Adrenal gland (tissue), 12 donors: ENCODE data around the gene VPS13D. TPM values are rescaled to one million over a fixed set of nuclear protein-coding genes. Genes with fewer than 3 reads are reported as not detected.

Source experiments
- DNase-seq, 7 donors: peaks; one replicate each; pipeline ENCODE4 v3.0.0-alpha.2; 2019 to 2020
- H3K27ac ChIP-seq, 5 donors: fragments of 200-600 bp; sonication (generic) in 4 of 5; 1 replicate in 3 of 5; 2 replicates in 2 of 5; pipeline versions ENCODE4 v1.5.1 to v1.8.0; 2016 to 2020; ENCODE audit warnings: mild to moderate bottlenecking in 1 of 5
- H3K27me3 ChIP-seq: fragments of 200-600 bp; 2 replicates; pipeline ENCODE4 v1.8.0; 2021
- H3K36me3 ChIP-seq, 2 donors: fragments of 200-600 bp; replicated peaks in 1 of 2; 1 replicate in 1 of 2; 2 replicates in 1 of 2; pipeline versions ENCODE4 v1.5.1 to v1.8.0; 2018 to 2022
- H3K4me1 ChIP-seq, 2 donors: fragments of 200-600 bp; replicated peaks in 1 of 2; 1 replicate in 1 of 2; 2 replicates in 1 of 2; pipeline versions ENCODE4 v1.5.1 to v1.8.0; 2018 to 2021
- H3K4me3 ChIP-seq, 4 donors: fragments of 200-600 bp; sonication (generic) in 3 of 4; one replicate each; pipeline ENCODE4 v1.5.1; 2016 to 2018
- H3K9me3 ChIP-seq, 3 donors: fragments of 200-600 bp; sonication (generic) in 1 of 3; replicated peaks in 1 of 3; 1 replicate in 2 of 3; 2 replicates in 1 of 3; pipeline versions ENCODE4 v1.5.1 to v1.8.0; 2016 to 2021
- CTCF ChIP-seq, 6 experiments: fragments of 450-650 bp in 4 of 6; fragments of 200-600 bp in 2 of 6; sonication (generic) in 1 of 6; IDR thresholded peaks; 1 replicate in 5 of 6; 2 replicates in 1 of 6; pipeline versions ENCODE4 v1.5.1 to v1.8.0; 2016 to 2021; ENCODE audit warnings: antibody characterized with exemption in 6 of 6, mild to moderate bottlenecking in 2 of 6, moderate library complexity in 1 of 6
- POLR2A ChIP-seq, 2 donors: fragments of 450-650 bp; IDR thresholded peaks; one replicate each; pipeline ENCODE4 v1.6.1; 2017; ENCODE audit warnings: antibody characterized with exemption in 2 of 2, mild to moderate bottlenecking in 2 of 2, moderate library complexity in 1 of 2
- WGBS, 4 donors: extraction: QIAGEN DNeasy Blood & Tissue Kit in 2 of 4; methylation state at CpG; one replicate each; pipeline versions ENCODE4 v1.1.5 to v1.1.7; 2013 to 2017; 5-methylcytosine and 5-hydroxymethylcytosine counted together
- intact Hi-C, 2 donors: fragments of 100-400 bp; cut with DNase I; formaldehyde crosslinking; loops; one replicate each; pipeline versions ENCODE4 v1.14.1 to v1.15.0; 2022 to 2023
- polyA plus RNA-seq, 3 donors: library from polyadenylated mRNA; stranded (reverse); fragments of 200-250 nt in 2 of 3; fragments of 350-450 nt in 1 of 3; fragmentation: Illumina TruSeq in 1 of 3; extraction: RNeasy Lipid Tissue Mini Kit (QIAGEN cat#74804) in 1 of 3; gene quantifications; one replicate each; pipeline ENCODE4 v1.2.3, GENCODE V29; 2013 to 2014
- total RNA-seq, 9 donors: library from RNA; depleted of rRNA in 4 of 9; stranded (reverse); fragments of >200 nt in 4 of 9; fragments of 120-200 nt in 1 of 9; fragmentation: NEBNext Ultra II Directional in 1 of 9; extraction: Animal tissue kit (Norgen Biotek cat#: 25700) in 1 of 9; gene quantifications; one replicate each; pipeline versions ENCODE4 v1.1.0 to v1.2.4, GENCODE V29; 2013 to 2023
- donor health status: healthy with polysubstance abuse.
- donor health status: Bipolar disorder and iron deficiency.
- donor health status: DM: yes; HTN: yes; CAD: no.
- donor health status: DM: no; HTN: no; CAD: no.
- donor health status: DM: no; HTN: no; CAD: no.
- donor health status: DM: yes; HTN: yes; CAD: no.

VPS13D gene
- total and polyA plus RNA-seq, 12 donors: 17.0 to 62.3 (median 39.9) TPM

GRCh38 chr1:12339811-12340543, 110.1 kb downstream of the VPS13D start:
- intact Hi-C loops: no loop called here
- H3K4me1 ChIP-seq: peaks cover 19 to 75% of the 10 kb centered on the region in 2 donors

GRCh38 chr1:12340544-12340930, 110.7 kb downstream of the VPS13D start:
- Histone ChIP-seq H3K9me3 (no peaks in the 10 kb centered on the region), H3K27me3 (no peaks in the 10 kb centered on the region), H3K4me1 (peaks cover 19 to 79% of the 10 kb centered on the region in 2 donors), H3K36me3 (peaks cover 0 to 5% of the 10 kb centered on the region in 2 donors), H3K27ac (peak overlapping the region in 1 of 5 donors; percentile 52), H3K4me3 (no peak overlapping the region)
- no peak for TF ChIP-seq CTCF (IDR thresholded peaks at IDR 0.05)
- no peak for TF ChIP-seq POLR2A (IDR thresholded peaks at IDR 0.05)
- DNase-seq: no peak
- intact Hi-C loops: no loop called here
- 32 to 48% (median 40%) methylated on average over 3 of the region's 3 CpGs for WGBS, 4 donors

More at GRCh38 chr1:12339811-12340543, 110.1 kb downstream of the VPS13D start:
- Histone ChIP-seq H3K36me3 (peaks cover 0 to 10% of the 10 kb centered on the region in 2 donors), H3K9me3 (no peaks in the 10 kb centered on the region), H3K27ac (peak overlapping the region in 2 of 5 donors; percentile 1 to 4), H3K27me3 (no peaks in the 10 kb centered on the region), H3K4me3 (no peak overlapping the region)
- DNase-seq: no peak
- 52 to 58% (median 54%) methylated on average over 4 of the region's 4 CpGs for WGBS, 4 donors
- no peak for TF ChIP-seq CTCF (IDR thresholded peaks at IDR 0.05)
- TF ChIP-seq POLR2A (IDR thresholded peaks at IDR 0.05): no peak

GRCh38 chr1:12341667-12342066, 111.8 kb downstream of the VPS13D start:
- no peak for DNase-seq
- H3K36me3 ChIP-seq: peaks cover 0 to 10% of the 10 kb centered on the region in 2 donors
- no peaks in the 10 kb centered on the region for H3K27me3 ChIP-seq
- no peak overlapping the region for H3K4me3 ChIP-seq
- H3K4me1 ChIP-seq: peaks cover 19 to 82% of the 10 kb centered on the region in 2 donors
- H3K9me3 ChIP-seq: no peaks in the 10 kb centered on the region
- WGBS, 4 donors: 88 to 100% (median 91%) methylated on average over 6 of the region's 6 CpGs
- TF ChIP-seq POLR2A (IDR thresholded peaks at IDR 0.05) (no peak), CTCF (IDR thresholded peaks at IDR 0.05) (no peak)
- peak overlapping the region in 1 of 5 donors; percentile 52 for H3K27ac ChIP-seq
- intact Hi-C loops: no loop called here

GRCh38 chr1:12342401-12343003, 112.7 kb downstream of the VPS13D start:
- 48 to 58% (median 51%) methylated on average over 8 of the region's 8 CpGs for WGBS, 4 donors
- Histone ChIP-seq H3K4me3 (no peak overlapping the region), H3K36me3 (peaks cover 0 to 18% of the 10 kb centered on the region in 2 donors), H3K4me1 (peaks cover 19 to 78% of the 10 kb centered on the region in 2 donors), H3K27me3 (no peaks in the 10 kb centered on the region), H3K9me3 (no peaks in the 10 kb centered on the region), H3K27ac (peak overlapping the region in 1 of 5 donors; percentile 52)
- DNase-seq: peak in 3 of 7 donors; percentile 17 to 39 (median 30)
- intact Hi-C loops: no loop called here
- TF ChIP-seq POLR2A (IDR thresholded peaks at IDR 0.05): no peak
- TF ChIP-seq CTCF (IDR thresholded peaks at IDR 0.05): no peak
